ENCODE results near the gene GSTT2.
"Not testable (repeated sequence)": the region's sequence is repeated elsewhere in the genome, so short reads cannot be mapped to it uniquely, and the experiment has no call there.

GSTT2 gene

DNA sequence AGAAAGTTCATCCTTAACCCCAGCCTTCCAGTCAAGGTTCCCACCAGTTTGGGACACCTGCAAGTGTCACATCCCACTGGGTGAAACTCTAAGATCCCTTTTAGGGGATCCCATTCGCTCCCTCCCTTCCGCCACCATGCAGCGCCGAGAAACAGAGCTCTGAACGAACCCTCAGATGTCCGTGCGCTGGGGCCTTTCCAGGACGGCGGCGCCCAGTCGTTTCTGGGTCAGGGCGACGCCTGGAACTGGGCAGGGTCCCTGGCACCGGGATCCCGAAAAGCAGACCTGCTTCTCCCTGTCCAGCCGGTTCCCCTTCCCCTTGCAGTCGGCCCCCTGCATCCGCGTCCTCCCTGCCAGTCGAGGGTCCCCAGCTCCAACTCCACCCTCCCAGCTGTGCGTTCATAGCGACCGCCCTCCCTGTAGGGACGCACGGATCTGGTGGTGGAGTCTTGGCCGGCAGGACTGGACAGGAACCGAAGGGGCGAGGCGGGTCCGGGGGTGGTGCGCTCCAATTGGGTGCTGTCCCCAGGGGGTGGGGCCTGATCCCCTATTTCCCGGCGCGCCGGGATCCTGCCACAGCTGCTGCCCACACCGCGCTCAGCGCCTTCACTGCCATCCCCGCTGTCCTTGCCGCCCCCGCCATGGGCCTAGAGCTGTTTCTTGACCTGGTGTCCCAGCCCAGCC is at the start of gene GSTT2:
Gene GSTT2 (plus strand): TSS at position 578 of the 684 bp plus-strand sequence.
- DNase-seq (ENCODE audit: low read depth in 2 of 2) = not testable (repeated sequence)

DNA sequence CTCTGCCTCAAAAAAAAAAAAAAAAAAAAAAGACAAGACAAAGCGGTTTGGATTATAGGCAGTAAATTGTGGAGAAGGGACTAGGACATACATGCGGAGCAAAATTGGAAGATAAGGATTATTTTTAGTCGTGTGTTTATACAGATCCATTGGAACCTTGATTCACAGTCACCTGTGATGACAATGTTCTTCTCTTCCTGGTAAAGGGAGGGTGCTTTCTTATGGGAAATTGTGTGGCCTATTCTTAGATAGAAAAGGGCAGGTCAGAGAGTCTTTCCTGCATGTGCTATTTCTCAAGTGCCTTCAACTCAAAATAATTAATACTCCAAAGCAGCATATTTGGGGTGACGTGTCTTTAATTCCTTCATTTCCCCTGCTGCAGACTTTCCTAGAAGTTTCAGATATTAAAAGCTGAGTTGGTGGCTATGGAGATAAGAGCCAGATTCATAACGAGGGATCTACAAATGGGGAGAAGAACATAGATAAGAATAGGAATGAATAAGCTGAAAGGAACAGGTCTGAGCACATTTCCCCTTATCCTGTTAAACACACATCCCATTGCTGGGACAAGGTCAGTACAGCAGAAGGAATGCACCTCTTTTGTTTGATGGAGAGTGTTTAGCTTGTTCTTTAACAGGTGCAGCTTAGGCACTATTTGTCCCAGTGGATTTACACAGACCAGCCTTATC is 41.5 kb upstream of the GSTT2 start:
- DNase-seq (ENCODE audit: low read depth in 2 of 2) = no peak

DNA sequence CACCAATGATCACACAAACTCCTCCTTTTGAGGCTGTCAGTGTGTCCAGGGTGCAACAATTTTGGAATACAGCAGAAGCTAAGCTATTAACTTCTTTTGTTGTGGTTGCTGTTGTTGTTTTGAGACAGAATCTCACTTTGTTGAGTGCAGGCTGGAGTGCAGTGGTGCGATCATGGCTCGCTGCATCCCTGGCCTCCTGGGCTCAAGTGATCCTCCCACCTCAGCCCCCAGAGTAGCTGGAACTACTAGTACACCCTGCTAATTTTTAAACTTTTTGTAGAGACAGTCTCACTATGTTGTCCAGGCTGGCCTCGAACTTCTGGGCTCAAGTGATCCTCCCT is 40.9 kb upstream of the GSTT2 start:
- DNase-seq (ENCODE audit: low read depth in 2 of 2) = no peak

DNA sequence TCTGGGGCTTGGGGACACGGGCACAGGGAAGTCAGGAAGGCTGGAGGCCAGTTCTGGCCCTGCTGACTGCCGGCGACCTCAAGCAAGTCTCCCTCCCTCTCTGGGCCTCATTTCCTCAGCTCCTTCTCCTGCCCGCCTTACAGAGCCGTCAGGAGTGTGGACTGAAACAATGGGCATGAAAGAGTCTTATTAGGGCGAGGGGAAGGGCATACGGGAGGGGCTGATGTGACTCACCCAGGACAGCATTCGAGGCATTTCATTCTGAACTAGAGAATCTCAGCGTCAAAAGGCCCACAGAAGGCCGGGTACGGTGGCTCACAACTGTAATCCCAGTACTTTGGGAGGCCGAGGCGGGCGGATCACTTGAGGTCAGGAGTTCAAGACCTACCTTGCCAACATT is 39.8 kb upstream of the GSTT2 start:
- not testable (repeated sequence) for DNase-seq (ENCODE audit: low read depth in 2 of 2)

DNA sequence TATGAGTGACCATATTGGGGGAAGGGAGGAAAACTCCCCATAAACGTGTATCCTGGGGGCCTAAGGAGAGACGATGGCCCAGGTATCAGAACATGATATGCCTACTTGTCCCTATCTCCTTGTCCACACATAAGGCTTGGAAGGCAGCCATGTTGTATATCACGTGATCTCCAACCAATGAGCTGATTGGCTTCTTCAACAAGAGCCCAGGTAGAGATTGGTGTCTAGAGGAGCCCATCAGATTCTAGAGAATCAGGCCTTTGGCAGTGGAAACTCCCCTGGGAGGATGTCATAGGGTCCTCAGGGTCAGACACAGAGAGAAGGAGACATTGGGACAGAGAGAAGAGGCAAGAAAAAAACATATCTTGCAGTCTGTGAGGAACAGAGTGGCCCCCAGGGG is 32.5 kb upstream of the GSTT2 start:
- DNase-seq (ENCODE audit: low read depth in 2 of 2) = not testable (repeated sequence)

DNA sequence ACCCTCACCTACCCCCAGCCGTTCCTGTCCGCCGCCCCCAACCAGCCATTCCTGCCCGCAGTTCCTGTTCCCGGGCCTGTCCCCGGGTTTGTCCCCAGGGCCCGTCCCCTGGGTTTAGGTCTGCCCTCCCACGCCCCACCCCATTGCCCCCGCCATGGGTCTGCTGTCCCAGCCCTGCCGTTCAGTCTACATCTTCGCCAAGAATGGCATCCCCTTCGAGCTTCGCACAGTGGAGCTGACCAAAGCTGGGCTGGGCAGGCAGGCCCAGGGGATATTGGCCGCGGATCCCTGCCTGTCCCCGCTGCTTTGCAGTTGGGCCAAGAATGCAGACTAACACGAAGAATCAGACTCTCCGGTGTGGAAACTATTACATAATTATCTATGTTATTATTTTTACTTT is 30.2 kb upstream of the GSTT2 start:
- DNase-seq (ENCODE audit: low read depth in 2 of 2) = not testable (repeated sequence)

DNA sequence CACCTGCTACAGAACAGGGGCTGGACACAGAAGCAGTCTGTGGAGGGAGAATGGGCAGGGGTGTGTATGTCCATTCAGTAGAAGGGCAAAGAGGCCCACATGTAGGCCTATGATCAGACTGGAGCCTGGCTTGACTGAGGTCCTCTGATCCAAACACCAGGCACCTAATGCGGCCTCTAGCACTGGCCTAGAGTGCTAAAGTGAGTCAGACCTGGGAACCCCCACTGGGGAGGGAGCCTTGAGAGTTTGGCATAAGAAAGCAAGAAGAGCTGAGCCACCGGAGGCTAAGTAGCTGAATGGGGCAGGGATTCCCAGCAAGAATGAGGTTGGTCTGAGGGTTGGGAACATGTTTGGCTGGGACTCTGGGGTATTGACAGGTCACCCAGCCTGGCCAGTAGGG is 28.6 kb upstream of the GSTT2 start:
- not testable (repeated sequence) for DNase-seq (ENCODE audit: low read depth in 2 of 2)

DNA sequence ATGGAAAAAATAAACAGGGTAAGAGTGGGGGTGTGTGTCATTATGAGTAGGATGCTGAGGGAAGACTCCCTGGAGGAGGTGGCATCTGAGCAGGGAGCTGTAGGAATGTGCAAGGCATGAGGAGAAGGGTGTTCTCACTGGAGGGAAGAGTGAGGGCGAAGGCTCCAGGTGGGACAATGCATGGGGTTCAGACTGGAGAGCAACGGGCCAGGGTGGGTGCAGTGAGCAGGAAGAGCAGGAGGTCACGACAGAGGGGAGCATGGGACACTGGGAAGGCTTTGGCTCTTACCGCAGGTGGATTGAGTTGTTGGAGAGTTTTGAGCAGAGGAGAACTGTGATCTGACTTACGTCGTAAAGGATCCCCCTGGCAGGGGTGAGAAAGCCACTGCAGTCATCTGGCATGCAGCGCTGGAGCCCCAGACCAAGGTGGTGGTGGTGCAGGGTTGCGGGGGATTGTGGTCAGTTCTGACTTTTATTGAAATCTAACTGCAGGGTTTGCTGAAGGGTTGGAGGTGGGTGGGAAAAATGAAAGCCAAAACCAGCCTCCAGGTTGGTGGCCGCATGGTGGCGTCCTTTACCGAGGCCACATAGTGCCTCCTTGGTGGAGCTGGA is 27.0 kb upstream of the GSTT2 start:
- DNase-seq (ENCODE audit: low read depth in 2 of 2) = not testable (repeated sequence)

DNA sequence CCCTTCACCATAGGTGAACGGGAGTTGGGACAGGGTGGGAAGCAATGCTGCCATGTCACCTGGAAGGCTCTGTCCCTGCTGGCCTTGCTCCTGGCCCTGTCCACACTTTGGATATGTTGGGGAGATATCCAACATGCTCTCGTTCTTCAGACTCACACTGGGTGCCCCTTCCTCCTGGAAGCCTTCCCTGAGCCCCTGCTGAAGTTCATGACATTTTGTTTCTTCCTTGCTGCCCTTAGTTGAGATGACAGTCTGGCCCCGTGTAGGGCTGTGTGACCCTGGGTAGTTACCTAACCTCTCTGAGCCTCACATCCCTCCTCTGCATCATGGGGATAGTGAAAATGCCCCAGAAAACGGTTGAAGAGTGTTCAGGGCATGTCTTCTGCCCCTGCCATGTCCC is 26.4 kb upstream of the GSTT2 start:
- DNase-seq (ENCODE audit: low read depth in 2 of 2) = not testable (repeated sequence)

DNA sequence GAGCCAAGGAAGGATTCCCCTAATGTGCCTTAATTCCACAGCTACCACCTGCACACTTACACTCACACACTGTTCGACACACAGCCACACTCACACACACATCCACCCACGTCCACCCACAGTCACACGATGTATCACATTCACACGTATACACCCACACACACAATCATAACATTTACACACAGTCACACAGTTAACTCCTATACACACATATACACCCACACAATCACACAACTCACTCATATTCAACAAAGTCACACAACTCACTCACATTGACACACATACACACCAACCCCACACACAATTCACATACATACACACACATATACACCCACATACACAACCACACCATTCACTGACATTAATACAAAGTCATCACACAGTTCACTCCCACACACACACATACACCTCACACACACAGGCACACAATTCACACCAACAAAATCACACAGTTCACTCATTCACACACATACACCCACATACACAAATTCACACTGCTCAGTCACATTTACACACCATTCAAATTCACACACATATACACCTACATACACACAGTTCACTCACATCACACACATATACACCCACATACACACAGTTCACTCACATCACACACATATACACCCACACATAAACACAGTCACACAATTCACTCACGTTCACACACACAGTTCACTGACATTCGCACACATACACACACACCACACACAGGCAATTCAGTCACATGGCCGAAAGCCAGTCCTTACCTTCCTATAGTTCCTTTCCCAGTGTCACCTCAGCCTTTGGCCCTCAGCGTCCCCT is 25.5 kb upstream of the GSTT2 start:
- not testable (repeated sequence) for DNase-seq (ENCODE audit: low read depth in 2 of 2)

DNA sequence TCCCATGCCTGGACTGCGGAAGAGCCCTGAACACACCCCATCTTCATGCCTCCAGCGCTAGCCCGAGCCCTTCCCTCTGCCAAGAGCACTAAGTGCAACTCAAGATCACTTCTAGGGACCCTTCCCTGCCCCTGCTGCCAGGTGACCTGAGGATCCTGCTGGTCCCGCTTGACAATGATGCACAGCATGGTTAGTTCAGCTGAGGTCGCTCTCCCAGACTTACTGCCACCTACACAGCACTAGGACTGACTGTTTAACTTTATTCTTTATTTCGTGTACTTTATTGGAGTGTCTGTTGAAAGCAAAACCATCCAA is 25.0 kb upstream of the GSTT2 start:
- not testable (repeated sequence) for DNase-seq (ENCODE audit: low read depth in 2 of 2)

DNA sequence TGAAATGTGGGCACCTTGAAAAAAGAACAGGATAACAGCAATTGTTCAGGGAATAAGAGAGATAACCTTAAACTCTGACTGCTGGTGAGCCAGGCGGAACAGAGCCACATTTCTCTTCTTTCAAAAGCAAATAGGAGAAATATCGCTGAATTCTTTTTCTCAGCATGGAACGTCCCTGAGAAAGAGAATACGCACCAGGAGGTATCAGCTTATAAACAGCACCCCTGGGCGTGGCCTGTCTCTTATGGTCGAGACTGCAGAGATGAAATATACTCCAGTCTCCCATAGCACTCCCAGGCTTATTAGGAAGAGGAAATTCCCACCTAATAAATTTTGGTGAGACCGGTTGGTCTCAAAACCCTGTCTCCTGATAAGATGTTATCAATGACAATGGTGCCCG is 24.0 kb upstream of the GSTT2 start:
- DNase-seq (ENCODE audit: low read depth in 2 of 2) = not testable (repeated sequence)

DNA sequence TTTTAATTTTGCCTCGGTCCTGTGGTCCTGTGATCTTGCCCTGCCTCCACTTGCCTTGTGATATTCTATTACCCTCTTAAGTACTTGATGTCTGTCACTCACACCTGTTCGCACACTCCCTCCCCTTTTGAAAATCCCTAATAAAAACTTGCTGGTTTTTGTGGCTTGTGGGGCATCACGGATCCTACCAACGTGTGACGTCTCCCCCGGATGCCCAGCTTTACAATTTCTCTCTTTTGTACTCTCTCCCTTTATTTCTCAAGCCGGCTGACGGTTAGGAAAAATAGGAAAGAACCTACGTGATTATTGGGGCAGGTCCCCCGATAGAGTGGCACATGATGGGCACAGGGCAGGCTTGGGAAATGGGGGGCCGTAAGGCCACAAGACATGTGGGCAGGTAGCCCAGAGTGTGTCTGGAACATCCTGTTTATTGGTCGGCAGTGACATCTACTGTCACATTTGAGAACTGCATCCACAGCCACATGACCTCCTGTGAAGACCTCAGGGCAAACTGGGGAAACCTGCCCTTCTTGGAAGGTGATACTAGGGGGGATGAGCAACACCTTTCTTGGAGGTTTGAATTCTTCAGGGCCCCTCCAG is 23.5 kb upstream of the GSTT2 start:
- DNase-seq (ENCODE audit: low read depth in 2 of 2) = peak; percentile 23 to 74

DNA sequence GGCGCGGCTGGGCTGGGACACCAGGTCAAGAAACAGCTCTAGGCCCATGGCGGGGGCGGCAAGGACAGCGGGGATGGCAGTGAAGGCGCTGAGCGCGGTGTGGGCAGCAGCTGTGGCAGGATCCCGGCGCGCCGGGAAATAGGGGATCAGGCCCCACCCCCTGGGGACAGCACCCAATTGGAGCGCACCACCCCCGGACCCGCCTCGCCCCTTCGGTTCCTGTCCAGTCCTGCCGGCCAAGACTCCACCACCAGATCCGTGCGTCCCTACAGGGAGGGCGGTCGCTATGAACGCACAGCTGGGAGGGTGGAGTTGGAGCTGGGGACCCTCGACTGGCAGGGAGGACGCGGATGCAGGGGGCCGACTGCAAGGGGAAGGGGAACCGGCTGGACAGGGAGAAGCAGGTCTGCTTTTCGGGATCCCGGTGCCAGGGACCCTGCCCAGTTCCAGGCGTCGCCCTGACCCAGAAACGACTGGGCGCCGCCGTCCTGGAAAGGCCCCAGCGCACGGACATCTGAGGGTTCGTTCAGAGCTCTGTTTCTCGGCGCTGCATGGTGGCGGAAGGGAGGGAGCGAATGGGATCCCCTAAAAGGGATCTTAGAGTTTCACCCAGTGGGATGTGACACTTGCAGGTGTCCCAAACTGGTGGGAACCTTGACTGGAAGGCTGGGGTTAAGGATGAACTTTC is 18.7 kb upstream of the GSTT2 start, which contains the start of gene GSTT2B:
Gene GSTT2B (minus strand): TSS at position 112 of the 688 bp plus-strand sequence. CDS start 64 bp downstream, at position 48.
- DNase-seq (ENCODE audit: low read depth in 2 of 2) = not testable (repeated sequence)

DNA sequence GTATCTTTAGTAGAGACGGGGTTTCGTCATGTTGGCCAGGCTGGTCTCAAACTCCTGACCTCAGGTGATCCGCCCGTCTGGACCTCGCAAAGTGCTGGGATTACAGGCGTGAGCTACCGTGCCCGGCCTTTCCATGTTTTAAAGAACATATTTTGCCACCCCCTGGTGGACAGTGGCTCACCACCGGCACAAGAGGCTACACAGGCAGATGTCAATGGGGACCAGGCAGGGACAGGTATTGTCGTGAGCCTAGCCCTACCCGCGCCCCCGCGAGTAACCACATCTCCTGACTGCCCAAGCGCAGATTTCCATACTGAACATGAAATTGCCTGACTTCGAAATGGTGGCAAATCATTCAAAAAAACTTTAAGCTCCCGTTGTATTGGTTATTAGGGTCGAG is 13.8 kb upstream of the GSTT2 start:
- not testable (repeated sequence) for DNase-seq (ENCODE audit: low read depth in 2 of 2)

DNA sequence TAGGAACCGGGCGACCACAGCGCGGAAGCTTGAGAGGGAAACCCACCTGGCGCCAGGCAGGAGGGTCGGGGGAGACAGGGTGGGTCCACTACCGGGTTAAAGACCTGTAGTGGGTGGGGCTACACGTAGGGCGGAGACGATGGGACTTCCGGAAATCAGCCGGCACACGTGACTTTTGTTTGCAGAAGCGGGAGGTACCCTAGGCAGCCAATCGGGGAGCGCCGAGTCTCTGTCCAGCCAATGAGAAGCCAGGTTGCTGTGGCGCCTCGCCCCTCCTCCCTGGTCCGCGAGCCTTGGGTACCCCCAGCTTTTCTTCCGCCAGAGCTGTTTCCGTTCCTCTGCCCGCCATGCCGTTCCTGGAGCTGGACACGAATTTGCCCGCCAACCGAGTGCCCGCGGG is 13.4 kb upstream of the GSTT2 start, which contains the start of gene DDTL:
Gene DDTL (plus strand): TSS at position 321 of the 400 bp plus-strand sequence. CDS start 27 bp downstream, at position 348.
- not testable (repeated sequence) for DNase-seq (ENCODE audit: low read depth in 2 of 2)

DNA sequence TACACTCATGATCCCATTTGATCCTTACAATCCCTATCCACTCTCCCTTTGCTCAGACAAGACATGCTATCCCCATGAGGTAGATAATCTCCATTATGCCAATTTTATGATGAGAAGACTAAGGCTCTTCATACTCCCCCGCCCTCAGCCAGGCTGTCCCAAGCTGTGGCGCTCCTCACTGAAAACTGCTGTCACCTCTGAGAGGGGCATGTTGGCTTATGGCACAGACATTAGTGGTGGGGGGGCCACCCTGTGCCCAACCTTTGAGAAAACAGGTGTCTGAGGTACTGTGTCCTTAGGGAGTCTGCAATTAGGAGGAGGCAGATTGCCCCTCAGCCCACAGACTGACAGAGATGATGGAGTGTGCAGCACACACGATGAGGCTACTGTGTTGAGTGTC is 10.9 kb upstream of the GSTT2 start:
- DNase-seq (ENCODE audit: low read depth in 2 of 2) = no peak

DNA sequence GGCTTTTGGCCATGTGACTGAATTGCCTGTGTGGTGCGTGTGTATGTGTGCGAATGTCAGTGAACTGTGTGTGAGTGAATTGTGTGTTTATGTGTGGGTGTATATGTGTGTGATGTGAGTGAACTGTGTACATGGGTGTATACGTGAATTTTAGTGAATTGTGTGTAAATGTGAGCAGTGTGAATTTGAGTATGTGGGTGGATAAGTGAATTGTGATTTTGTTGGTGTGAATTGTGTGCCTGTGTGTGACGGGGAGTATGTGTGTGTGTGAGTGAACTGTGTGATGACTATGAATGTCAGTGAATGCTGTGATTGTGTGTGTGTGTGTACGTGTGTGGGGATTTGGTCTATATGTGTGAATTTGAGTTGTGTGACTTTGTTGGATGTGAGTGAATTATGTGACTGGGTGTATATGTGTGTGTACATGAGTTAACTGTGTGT is 9.7 kb upstream of the GSTT2 start:
- no peak for DNase-seq (ENCODE audit: low read depth in 2 of 2)

DNA sequence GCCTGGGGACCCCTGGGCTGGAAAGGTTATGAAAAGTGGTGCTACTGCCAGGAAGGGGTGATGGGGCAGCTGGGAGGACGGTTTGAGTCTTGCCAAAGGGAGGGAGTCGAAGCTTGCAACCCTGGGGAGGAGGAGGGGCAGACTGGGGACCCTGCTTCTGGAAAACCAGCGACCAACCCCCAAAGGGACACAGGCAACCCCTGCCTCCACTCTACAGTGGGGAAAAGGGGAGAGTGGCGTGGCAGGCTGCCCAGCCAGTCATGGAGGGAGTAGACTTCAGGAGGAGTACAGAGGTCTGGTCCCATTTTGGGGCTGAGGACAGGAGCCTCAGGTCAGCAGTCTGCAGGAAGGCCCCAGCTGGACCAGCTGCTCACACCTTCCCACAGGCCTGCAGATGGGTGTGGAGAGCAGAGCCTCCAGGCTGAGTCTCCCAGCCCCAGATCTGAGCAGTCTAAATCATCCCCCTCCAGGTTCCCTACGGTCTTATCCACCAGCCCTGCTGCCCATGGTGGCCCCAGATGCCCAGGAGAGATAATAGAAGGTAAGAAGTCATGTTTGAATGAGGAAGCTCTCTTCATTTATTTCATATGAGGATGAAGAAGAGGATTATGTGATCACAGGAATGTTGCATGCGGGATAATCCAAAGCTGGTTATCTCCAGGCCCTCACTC is 9.0 kb upstream of the GSTT2 start:
- DNase-seq (ENCODE audit: low read depth in 2 of 2) = no peak

DNA sequence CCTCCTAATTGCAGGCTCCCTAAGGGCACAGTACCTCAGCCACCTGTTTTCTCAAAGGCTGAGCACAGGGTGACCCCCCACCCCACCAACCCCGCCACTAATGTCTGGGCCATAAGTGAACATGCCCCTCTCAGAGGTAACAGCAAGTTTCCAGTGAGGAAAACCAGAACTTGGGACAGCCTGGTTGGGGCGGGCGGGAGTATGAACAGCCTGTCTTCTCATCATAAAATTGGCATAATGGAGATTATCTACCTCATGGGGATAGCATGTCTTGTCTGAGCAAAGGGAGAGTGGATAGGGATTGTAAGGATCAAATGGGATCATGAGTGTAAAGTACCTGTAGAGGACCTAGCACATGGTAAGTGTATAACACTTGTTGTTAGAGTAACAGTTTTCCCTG is 8.0 kb upstream of the GSTT2 start:
- not testable (repeated sequence) for DNase-seq (ENCODE audit: low read depth in 2 of 2)
